T-helper 22 cell (primary cell): Measurements from ENCODE around the gene SHB.

Experiments
- DNase-seq: peaks from one replicate; pipeline ENCODE4 v3.0.0-alpha.2; 2020; ENCODE audit warnings: low read depth

Gene SHB

DNA sequence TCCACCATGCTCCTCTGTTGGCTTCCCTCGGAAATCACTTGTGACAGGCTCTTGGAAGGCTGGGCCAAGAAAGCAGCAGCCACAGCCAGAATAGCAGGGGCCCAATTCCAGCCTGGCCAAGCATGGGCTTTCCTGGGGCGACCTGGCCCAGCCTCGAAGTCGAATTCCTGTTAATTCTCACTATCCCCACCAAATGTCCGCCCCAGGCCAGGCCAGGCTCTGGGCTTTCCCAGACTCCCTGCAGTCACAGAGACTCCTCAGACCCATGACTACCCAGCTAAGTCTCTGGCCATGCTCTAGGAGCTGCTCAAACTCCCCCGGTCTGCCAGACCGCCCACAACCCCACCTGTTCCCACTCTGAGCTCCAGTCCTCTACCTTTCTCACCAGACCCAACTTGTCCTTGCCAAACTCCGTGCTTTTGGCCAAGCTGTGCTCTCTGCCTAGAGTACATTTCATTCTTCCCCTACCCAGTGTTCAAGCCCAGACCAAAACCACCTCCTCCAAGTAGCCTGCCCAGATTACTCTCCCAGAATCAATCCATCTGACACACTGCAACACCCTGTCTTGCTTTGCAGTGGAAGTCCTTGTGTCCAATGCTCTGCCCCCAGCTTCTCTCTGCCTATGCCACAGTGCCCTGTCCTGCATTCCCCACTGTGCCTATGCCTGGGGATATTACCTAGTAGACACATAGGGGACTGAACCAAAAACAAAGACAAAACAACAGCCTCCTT lies 26.2 kb downstream of the SHB start:
- DNase-seq: no peak

DNA sequence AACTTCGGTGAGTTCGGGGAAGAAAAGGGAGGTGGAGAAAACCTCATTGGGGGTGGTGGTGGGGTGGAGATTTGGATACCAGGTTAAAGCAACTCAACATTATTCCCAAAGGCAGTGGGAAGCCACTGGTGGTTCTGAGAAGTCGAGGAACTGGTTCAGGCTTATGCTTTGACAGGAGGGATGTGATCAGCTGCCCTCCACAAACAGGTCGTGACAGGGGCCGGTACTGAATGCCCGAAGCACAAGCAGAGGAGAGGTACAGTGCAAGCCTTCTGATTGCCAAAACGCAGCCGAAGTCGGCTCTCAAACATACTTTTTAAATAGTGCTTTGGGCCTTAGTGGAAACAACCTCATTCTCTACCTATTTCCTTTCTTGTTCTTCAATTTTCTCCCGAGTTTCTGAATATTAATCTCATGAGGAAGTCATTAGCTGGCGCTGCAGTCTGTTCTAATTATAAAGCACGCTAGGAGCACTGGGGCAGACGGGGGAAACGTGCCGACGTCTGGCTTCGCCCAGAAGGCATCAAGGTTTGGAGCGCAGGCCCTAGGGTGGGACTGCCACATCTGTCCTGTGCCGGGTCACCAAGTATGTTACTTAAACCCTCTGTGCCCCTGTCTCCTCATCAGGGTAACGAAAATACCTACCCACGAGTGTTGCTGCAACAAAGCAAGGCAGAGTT lies 27.3 kb downstream of the SHB start:
- DNase-seq: no peak

DNA sequence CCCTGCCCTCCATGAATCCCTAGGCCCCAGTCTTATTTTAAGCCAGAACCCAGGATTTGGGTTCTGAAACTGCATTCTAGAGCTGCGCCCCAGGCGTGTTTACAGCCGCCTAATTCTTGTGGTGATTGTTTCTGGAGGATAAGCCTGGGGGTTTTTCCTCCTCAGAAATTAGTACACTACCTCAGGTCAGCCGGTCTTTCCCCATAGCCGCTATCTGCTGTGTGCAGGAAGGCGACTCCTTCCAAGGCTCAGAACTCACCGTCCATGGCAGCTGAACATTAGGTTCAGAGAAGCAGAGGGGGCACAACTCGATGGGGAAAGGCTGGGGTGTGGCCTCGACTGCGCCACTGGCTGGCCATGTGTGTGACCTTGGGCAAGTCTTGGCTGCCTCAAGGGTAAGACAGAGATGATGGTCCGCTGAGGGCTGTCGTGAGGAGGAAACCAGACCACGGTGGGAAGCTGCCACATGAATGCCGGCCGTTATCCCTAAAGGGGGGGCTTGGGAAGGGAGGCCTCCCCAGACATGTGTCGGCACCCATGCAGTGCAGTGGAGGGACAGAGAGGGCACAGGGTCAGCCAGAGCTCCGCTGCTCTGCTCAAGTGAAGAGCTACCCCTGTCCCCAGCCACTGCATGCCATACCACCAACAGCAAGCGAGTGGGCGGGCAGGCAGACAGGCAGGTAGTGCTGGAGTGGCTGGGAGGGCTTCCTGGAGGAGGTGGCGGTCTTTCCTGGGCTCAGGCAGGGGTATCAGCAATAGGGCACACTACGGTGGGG lies 28.9 kb downstream of the SHB start:
- DNase-seq: no peak

DNA sequence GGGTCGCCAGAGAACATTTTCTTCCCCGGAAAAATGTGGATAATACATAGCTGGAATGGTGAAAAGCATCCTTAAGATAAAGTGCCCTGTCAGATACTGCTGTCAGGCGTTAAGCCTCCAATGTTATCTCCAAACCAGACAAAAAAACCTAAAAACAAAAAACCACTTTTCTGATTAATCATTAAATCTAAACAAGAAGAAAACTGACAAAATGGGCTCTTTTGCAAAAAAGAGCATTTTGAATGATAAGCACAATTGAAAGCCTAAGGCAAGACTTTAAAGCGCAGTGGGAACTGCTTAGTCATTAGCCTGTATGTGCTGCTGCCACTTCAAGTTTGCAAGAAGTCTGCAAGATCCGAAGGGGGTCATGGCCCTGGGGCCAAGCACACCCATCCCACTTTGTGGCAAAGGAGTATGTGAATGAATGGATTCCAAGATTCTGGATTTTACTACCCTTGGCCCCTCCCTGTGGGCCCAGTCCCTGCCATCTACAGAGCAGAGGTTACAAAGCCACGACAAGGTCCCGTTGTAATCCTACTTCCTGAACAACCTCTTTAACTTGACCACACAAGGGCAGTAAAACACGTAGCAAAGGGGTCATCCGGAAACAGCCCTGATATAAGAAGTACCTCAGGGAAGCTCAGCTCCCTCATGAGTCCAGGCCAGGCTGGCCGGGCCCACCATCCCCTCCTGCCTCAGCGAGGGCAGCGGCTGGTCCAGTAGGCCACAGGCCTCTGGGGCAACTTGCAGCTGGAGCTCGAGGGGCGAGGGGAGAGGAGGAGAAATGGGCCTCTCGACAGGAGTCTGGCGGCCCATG lies 29.7 kb downstream of the SHB start:
- no peak for DNase-seq

DNA sequence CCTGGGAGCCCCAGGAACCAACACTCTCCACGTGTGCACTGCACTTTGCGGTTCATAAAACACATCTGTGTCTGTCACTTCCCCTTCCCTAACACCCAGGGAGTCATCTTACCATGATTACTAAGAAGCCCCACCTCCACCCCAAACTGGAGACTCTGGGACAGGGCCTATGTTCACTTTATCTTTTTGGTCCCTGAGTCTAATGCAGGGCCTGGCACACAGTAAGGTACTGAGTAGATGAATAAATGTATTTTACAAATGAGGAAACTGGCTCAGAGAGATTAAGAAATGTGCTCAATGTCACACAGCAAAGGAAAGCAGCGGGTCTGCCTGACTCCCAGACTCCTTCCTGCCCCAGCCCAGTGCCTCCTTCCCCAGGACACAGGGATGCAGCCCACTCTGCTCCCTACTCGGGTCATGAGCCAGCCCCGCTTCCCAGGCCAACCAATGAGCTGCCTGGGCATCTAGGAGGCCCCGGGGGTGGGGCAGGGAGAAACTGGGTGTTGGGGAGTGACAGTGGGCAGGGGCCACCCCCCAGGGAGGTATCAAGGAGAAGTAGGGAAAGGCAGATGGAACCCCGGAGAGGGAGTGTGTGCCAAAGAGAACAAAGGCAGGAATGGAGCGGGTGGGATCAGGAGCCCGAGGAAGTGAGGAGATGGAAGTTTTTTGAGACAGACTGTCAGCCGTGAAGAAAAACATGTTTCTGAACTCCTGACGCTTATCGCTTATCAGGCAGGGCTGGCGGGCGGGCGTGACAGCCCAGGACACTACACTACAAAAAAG lies 30.5 kb downstream of the SHB start:
- DNase-seq: no peak

DNA sequence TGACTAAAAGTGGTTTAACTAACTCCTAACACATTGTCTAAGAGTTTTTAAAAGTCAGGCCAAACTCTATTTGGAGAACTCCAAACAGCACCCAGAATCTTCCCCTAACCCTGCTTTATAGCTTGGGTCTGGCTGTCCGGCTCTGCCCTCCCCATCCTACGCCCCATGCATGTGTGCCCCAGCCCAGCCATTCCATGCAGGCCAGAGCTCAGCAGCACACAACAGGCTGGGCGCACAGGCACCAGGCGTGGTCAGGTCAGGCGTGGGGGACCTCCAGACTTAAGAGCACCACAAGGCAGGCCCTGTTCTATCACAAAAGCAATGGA lies 31.1 kb downstream of the SHB start:
- DNase-seq: no peak

DNA sequence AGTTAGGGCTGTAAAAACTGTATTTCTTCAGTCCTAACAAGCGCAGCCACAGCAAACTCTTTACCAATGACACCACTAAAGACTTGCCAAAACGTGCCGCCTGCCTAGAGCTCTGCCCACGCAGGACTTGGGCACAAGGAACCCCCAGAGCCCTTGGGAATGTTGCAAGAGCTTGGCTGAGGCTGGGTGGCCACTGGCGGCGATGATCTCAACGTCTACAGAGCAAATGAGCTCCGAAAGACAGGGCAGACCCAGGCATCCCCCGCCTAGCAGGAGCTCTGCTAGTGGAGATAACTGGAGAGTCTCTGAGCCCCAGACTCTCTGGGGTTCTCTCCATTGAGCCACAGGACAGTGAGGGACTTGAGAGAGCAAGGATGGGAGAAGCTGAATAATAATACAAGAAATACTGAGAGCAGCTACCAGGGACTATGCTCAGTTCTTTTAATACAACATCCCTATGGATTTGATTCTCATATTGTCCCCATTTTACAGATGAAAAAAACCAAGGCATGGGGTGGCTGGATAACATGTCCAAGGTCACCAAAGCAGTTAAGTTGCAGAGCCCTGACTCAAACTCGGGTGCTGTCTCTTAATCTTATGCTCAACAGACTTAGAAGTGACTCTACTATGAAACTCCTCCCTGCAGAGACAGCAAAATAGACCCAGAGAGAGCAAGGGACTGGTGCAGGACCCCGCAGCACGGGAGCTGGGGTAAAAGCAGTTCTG lies 32.5 kb downstream of the SHB start:
- no peak for DNase-seq

DNA sequence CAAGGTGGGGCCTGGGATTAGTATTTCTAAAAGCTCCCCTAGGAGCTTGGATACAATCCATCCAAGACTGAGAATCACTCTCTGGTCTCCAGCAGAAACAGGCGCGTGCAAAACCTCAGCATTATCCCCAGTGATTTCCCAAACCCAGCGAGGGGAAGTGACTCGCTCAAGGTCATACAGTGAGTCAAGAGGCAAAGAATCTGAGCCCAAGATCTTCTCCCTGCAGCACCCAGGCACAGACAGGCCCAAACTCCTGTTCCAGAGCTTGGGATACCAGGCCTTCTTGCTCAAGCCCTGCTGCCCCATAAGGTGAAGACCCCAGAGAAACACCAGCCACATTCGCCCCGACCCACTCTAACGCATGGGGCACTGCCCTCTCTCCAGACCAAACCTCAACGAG lies 33.2 kb downstream of the SHB start:
- DNase-seq: no peak

DNA sequence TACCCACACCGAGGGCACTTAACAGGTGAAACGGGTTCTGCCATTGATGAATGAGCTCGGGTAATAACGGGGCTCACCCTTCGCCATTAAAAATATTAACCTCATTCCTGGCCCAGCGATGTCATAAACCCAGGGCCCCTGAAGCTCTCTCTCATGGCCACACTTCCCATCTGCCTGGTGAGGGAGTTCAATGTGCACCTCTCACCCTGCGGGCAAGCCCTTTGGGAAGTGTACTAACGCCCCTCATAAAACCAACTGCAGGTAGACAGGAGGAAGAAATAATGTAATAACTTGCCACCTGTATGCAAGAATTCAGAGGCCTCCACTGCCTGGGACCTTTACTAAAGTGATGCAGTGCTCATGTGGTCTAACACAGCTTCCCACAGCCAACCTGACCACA lies 35.1 kb downstream of the SHB start:
- DNase-seq: no peak

DNA sequence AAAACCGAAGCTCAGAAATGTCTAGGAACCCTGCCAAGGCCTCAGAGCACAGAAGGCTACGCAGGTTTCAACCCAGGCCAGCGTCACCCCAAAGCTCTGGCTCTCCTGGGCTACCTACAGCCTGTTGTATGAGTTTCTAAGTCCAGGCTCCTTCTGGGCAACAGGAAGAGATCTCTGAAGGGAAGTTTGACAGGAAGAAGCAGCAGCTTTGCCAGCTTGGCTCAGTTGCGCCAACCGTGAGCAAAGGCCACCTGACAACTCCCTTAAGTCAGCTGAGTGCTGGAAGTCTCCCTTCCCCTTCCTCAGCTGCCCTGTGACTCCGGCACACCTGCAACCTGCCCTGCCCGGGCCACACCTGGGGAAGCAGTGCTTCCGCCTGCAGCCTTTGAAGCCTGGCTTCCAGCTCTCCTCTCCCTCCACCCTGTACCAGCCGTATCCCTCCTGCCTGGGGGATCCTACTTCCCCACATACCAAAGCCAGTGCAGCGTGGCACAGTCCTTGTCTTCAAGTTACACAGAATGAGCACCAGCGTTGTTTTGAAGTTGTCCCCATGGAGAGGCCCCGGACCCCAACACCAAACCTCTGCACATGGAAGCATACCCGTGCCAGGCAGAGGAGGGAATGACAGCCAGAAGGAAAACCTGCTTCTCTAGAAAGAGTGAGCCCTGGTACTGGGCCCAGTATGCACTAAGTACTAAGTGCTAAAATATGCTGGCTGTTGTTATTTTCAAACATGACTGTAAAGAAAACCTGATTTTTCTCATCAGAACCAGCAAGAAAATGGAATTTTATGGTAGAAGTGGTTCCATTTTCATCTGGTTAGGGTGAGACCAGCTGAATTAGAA lies 36.5 kb downstream of the SHB start:
- DNase-seq: no peak

DNA sequence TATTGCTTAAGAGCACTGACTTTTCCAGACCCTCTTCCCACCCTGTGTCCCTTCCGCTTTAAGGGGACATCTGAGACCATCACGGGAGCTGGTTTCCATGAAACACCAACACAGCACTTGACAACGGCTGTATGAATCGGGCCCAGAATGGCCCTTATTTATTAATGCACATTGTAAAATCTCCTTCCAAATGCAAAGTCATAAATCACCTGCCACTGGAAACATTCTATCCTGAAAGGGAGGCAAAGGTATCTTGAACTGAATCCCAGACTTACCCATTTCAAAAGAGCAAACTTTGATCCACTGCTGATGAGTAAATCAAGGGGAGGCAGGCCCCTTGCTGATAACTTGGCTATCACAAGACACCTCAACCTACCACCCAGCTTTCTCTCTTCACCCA lies 37.4 kb downstream of the SHB start:
- no peak for DNase-seq

DNA sequence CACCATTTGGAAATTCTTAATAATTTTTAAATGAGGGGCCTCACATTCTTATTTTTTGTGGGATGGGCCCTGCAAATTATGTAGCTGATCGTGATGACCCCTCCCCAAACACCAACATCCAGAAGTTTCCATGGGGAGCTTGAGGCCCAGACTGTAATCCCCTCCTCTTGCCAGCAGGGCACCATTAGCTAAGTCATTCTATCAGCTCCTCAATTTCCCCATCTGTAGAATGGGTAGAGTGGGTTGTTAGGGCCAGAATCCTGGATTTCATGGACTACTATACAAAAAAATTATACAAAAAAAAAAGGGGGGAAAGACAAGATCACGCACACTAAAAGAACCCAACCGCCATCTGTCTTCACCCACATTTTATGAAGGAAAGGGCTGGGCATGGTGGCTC lies 38.4 kb downstream of the SHB start:
- no peak for DNase-seq

DNA sequence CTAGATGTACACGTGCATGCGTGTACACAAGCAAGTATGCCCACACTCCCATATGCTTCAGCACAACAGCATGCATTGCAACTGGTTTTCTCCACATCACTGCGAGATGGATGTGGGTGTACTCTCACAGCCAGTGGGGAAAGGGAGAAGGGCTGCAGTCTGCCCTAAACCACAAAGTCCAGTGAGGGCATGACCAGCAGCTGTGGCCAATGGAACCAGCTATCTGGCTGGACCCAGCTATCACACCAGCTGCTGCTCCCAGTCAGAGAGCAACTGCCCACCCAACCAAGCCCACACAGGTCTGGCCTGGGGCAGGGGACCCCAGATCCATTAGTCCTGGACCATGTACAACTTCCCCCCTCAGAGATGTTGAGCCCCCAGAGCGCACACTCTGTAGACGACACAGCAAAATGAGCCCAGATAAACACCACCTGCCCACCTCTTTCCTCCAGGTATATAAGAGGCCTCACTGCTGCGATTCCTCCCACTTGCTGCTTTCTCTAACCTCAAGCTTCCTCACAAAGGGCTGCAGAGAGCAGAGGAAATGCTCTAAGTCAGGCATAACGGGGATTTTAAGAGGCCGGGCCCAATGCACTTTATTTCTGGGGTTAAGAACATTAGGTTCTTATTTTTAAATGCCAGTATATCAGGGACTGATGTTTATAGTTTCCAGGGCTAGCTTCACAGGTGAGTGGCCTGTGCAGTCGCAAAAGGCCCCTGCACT lies 39.0 kb downstream of the SHB start:
- no peak for DNase-seq

DNA sequence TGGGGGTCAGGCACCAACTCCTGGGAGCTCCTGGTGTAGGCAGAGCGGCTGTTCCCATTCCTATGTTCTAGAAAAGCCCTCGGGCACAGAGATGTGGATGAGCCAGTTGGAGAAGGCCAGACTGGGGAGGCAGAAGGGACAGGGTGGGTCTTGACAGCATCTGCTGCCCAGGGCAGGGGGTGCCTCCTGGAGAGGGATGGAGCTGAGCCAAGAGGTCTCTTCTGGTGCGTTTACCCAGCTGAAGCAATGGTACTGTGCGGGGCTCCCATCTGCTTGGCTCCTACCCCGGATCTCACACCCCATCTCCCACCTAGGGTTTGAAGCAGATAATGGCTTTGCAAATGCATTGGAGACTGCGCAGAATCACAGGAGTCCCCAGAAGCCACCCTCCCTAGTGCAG lies 41.3 kb downstream of the SHB start:
- DNase-seq: no peak

DNA sequence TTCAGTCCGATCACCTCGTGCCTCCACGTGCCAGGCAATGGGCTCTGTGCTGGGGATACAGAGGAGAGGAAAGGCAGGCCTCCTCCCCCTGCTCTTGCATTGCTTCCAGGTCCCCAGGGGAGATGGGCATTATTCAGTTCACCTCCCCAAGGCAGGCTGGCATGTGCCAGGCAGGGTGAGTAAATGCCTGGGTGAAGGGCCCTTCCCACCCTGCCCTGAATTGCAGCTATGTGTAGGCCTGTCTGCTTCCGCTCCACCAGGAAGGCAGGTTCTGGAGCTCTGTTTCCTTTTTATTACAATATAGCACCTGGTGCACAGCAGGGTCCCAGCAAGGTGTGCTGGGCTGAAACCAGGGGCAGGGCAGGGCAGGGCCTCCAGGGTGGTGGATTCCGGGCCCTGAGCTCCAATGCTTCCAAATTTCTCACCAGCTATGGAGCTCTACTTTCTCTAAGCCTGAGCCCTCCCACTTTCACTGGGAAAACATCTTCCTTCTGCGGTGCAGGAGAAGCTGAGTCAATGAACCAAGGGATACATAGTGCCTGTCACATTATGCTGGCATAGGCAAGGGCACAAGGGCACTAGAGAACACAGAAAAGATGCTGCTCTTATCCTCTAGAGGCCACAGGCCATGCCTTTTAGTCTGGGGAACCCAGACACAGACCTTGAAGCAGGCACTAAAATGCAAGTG lies 42.0 kb downstream of the SHB start:
- DNase-seq: no peak

DNA sequence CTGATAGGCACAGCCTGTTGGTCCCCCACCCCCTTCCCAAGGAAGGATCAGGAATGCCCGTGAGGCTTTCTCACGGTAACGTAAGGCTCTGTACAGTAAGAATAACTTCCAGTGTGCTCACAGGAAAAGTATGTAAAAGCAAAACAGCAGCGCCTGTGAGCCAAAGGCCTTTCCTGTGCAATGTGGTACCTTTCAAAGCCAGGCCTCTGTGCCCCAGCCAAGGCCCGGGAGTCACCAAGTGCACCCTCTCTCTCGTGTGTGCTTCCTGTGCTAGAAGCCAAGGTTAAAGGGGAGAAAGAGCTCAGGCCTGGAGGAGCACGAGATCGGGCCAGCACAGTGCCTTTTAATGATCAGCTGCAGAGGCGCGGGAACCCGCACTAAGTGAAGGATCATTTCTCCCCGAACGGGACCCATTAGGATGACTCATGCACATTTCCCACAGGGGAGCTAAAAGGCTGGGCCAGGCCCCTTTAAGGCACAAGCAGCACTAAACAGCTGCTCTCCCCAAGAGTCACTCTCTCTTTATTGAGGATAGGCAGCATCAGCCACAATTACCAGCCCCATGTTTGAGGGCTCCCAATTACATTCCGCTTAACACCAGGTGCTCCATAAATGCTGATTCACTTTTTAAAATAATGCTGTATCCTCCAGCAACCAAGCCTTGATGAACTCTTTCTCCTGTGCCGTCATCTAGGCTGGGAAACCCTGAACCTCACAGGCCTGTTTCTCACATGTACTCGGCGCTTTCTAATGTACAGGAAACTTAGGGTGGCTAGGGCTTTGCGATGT lies 42.8 kb downstream of the SHB start:
- DNase-seq: no peak

DNA sequence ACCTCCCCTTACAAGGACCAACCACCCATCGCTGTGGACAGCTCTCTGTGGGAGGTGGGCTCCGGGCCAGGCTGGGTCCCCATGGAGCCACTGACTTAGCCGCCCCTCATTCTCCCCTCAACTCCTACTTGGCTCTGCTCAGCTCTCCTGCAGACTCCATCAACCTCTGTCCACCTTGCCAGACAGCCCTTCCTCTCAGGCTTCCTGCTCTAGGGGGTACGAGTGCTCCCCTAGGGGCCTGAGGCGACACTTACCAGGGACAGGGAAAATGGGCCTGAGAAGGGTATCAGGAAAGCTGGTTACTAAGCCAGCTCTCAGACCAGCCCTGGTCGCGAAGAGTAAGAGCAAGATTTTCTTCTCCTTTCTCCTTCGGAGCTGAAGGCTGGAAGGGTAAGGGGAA lies 43.9 kb downstream of the SHB start:
- no peak for DNase-seq
